A673 (cell line): ENCODE measurements around the gene EDIL3.

Experiments
- CTCF ChIP-seq: fragments of 300-800, 200-600 bp; sonication (generic); conservative IDR thresholded peaks from 2 replicates; pipeline ENCODE4 v1.5.1; 2017; ENCODE audit warnings: low read depth, mild to moderate bottlenecking, antibody characterized with exemption, low read length, moderate library complexity, mixed read lengths
- EZH2 ChIP-seq: fragments of 200-600 bp; sonication (generic); IDR thresholded peaks from 2 replicates; pipeline ENCODE4 v1.6.1; 2017; ENCODE audit warnings: borderline replicate concordance, low read depth, mild to moderate bottlenecking, mixed read lengths, antibody characterized with exemption, low read length; ENCODE audit not compliant: poor library complexity, severe bottlenecking

GRCh38 chr5:83993803-83994202 is 390.9 kb downstream of the EDIL3 start:
- TF ChIP-seq CTCF (no peak), EZH2 (no peak)
